Anterior cingulate cortex (tissue), 58 donors: ENCODE data around the gene TNFRSF8.
"Not testable (repeated sequence)": the region's sequence is repeated elsewhere in the genome, so short reads cannot be mapped to it uniquely, and the experiment has no call there.

ENCODE experiments used
- DNase-seq, 58 donors: peaks; one replicate each; lab custom pipeline; 2025; lab: John Stamatoyannopoulos, UW

TNFRSF8 gene

GRCh38 chr1:12080773-12081556 is 17.9 kb downstream of the TNFRSF8 start:
- DNase-seq, result no peak

DNA sequence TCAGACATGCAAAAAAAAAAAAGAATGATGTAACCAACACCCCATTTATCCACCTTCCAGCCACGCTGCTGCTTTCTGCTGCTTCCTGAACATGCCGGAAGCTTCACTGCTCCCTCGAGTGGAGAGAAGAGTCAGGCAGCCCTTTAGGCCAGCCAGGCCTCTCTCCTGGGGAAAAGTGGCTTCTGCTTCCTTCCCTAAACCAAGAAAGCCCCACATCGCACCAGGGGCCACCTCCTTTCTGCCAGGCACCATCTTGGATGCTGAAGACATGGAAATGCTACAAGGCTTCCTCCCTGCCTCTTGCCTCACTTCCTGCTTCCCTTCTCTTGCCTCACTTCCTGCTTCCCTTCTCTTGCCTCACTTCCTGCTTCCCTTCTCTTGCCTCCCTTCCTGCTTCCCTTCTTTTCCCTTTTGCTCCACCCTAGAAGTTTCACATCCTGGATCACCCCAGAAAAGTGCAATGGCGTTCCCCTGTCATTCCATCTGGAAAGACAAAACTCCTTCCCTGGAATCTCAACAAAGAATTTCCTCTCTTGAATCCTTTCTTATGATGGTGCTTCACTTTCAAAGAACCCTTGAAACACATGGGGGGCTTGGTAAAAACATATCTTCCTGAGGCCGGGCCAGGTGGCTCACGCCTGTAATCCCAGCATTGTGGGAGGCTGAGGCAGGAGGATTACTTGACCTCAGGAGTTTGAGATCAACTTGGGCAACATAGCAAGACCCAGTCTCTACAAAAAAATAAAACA is 18.7 kb downstream of the TNFRSF8 start:
- DNase-seq, result no peak

DNA sequence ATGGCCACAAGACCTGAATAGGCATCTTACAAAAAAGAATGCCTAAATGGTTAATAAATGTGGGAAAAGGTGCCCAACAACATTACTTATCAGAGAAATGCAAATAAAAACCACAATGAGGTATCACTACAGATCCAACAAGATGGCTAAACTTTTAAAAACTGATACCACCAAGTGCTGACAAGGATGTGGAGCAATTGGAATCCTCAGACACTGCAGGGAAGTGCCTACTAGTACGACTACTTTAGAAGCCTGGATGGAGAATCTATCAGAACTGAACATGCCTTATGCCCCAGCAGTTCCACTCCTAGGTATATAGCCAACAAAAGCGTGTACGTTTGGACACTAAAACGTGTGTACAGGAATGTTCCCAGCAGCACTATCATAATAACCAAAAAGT is 19.9 kb downstream of the TNFRSF8 start:
- no peak for DNase-seq

- DNase-seq, result no peak
These were observed 20.7 kb downstream of the TNFRSF8 start for GRCh38 chr1:12083766-12084165.

DNA sequence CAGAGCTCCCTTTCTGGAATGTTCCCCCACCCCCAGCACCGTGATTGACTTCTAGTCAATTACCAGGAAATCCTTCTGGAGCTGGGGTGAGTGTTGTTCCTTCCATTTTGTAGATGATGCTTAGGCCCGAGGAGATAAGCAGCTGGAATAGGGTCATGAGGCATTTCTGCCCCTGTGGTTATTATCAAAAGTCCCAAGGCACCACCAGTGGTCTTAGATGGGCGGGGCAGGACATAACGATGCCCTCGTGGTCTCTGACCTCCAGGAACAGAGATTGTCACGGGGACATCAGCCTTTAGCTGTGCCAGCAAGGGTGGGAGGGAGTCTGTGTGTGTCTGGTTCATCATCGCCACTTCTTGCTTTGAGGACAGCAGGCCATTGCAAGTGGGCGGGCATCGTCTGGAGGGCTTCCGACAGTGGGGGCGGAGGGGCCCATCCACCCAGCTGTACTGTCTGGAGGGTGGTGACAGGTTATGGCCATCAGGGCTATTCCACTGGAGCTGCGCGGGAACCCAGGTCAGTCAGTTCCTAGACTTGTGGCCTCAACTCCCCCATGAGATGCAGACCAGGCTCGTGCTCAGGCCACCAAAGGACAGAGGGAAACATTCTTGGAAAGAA is 22.6 kb downstream of the TNFRSF8 start:
- no peak for DNase-seq

DNA sequence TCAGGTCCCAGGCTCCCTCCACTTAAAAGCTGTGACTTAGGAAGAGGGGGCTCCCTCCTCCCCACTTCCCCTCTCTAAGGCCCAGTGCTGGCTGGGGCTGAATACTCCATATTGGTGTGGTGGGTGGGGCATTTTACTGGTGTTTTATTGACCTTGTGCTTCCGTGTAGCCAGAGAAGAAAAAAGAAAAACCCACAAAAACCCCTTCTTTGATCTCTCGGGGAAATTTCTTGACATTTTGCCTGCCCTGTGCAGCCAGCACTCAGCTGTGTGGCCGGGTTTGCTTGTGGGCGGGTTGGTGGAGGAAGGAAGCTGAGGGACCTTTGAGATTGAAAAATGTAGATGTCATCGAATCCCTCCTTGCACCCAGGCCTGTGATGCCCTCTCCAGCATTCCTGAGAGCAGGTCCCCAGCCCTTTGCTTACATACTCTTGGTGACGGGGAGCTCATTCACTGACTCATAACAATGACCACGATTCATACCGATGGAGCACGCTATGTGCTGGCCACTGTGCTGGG is 24.8 kb downstream of the TNFRSF8 start:
- no peak for DNase-seq

DNA sequence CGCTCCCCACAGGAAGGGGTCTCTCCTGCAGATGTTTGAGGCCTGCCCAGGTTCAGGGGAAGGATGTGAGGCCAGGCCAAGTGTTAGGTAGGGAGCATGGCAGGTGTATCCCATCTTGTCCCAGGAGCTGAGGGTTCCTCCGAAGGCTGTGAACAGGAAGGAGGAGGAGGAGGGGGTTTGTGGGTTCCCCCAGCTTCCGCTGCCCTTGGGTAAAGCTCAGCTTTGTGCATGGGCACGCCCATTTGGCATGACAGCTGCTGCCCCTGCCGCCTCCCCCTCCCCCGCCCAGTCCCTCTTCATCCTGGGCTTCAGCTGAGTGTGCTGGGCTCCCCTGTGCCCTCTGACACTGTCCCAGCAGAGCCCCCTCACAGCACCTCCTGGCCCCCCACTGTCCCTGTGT is 25.5 kb downstream of the TNFRSF8 start:
- DNase-seq, result no peak

GRCh38 chr1:12090326-12090725 is 27.2 kb downstream of the TNFRSF8 start:
- DNase-seq, result no peak

DNA sequence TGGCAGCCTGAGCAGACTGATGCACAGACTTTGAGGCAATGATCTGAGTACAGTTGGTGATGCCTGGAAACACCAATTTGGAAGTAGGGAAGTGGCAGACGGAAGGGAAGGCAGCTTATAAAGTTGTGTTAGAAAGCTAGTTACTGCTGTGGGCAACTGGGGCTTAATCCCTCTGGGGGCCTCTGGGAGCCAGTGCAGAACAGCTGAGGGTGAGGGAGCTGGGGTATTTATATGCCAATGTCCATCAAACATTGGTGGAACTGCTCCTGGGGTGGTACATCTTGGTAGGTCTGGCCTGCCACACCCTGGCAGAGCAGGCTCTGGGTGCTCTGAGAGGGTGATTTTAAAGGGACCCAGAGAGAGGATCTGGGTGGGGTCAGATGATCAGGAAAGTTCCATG is 28.1 kb downstream of the TNFRSF8 start:
- DNase-seq, result no peak

GRCh38 chr1:12094180-12094579 is 31.1 kb downstream of the TNFRSF8 start:
- DNase-seq, result no peak

GRCh38 chr1:12095452-12096263 is 32.6 kb downstream of the TNFRSF8 start:
- DNase-seq, result no peak

DNA sequence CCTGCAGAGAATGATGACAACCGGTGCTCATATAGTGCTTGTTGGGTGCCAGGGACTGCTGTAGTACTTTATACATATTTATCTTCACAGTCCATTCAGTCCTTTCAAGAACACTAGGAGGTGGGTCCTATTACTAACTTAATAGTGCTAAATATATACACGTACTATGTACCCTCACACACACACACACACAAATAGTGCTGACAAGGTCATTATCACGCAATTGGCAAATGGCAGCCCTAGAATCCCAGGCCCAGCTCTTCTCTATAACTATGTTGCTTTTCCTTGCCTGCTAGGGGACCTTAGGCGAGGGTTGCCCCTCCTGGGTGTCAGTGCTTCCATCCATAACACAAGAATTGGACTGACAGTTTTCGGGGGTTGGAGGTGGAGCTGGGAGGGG is 33.5 kb downstream of the TNFRSF8 start:
- no peak for DNase-seq

- no peak for DNase-seq
These were observed 34.2 kb downstream of the TNFRSF8 start for GRCh38 chr1:12097321-12097720.

- no peak for DNase-seq
These were observed 35.7 kb downstream of the TNFRSF8 start for GRCh38 chr1:12098786-12099185.

DNA sequence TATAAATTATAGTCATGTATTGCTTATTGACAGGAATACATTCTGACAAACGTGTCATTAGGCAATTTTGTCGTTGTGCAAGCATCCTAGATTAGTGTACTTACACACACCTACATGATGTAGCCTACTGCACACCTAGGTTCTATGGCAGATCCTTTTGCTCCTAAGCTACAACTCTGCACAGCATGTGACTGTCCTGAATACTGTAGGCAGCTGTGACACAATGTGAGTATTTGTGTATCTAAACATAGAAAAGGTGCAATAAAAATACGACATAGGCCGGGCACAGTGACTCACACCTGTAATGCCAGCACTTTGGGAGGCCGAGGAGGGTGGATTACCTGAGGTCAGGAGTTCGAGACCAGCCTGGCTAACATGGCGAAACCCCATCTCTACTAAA is 36.5 kb downstream of the TNFRSF8 start:
- no peak for DNase-seq

DNA sequence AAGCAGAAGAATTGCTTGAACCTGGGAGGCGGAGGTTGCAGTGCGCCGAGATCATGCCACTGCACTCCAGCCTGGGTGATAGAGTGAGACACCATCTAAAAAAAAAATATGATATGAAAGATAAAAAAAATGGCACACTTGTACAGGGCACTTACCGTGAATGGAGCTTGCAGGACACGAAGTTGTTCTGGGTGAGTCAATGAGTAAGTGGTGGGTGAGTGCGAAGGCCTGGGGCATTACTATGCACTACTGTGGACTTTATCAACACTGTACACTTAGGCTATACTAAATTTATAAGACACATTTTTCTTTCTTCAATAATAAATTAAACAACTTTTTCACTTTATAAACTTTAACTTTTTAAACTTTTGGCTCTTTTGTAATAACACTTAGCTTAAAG is 37.0 kb downstream of the TNFRSF8 start:
- no peak for DNase-seq

- DNase-seq, result not testable (repeated sequence)
These were observed 38.0 kb downstream of the TNFRSF8 start for GRCh38 chr1:12101120-12101519.

DNA sequence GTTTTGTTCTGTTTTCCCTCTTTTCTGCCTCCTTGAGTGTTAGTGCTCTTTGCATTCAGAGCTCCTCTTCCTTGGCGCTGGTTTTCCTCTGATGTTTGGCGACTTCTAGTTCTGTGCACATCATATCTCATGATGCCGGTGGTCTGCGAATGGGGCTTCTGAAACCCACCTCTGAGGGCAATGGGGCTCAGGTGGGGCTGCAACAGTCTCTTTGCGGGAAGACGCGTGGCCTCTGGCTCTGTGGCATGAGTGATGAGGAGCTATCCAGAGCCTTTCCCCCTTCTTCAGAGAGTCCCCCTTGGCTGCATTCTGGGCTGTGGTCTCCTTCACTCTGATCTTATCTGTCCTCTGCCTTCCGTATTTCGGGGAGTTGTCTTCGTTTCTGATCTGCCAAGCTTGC is 39.0 kb downstream of the TNFRSF8 start:
- no peak for DNase-seq

DNA sequence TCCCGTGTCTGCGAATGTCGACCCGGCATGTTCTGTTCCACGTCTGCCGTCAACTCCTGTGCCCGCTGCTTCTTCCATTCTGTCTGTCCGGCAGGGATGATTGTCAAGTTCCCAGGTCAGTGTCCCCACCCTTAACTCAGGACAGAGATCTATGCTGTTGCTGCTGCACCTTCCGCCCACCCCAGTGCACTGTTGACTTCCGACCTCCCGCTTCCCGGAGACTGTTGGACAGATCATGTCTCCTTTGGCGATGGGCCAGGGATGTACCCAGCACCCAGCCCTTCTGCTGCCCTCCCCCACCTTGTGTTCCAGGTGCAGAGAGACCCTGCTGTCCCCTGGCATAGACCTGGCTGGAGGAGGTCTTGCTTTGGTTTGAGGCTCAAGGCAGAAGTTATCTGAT is 41.3 kb downstream of the TNFRSF8 start:
- DNase-seq, result no peak

DNA sequence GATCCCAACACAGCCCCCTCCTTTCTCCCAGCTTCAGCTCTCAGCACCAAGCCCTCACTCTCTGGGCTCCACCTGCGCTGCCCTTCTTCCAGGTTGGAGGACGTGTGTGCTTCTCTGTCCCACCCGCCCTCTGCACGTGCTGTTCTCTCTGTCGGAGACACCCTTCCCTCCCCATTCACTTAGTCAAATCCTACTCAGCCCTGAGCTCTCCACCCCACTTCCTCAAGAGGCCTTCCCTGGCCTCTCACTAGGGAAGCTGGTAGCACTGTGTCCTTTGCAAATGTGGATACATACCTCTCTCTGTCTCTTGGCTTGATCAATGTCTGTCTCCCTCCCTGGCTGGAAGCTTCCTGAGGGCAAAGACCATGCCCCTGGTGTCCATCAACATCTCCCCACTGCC is 43.0 kb downstream of the TNFRSF8 start:
- DNase-seq, result no peak

DNA sequence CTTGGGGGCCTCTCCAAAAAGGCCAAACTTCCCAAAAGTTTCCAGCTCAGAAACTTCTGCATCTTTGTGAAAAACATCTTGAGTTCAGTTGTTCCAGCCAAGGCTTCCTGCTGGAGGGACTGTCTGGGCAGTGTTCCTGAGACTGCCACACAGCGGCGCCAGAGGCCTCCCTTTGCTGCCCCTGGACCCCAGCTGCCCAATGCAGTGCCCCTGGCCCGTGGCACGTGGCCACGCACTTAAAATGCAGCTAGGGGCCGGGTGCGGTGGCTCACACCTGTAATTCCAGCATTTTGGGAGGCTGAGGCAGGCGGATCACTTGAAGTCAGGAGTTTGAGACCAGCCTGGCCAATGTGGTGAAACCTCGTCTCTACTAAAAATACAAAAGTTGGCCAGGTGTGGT is 43.8 kb downstream of the TNFRSF8 start:
- not testable (repeated sequence) for DNase-seq
